Measurements from ENCODE around the gene NUPR2.
"Not testable (repeated sequence)": the region's sequence is repeated elsewhere in the genome, so short reads cannot be mapped to it uniquely, and the experiment has no call there.

The NUPR2 gene, protein sequence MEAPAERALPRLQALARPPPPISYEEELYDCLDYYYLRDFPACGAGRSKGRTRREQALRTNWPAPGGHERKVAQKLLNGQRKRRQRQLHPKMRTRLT

DNA sequence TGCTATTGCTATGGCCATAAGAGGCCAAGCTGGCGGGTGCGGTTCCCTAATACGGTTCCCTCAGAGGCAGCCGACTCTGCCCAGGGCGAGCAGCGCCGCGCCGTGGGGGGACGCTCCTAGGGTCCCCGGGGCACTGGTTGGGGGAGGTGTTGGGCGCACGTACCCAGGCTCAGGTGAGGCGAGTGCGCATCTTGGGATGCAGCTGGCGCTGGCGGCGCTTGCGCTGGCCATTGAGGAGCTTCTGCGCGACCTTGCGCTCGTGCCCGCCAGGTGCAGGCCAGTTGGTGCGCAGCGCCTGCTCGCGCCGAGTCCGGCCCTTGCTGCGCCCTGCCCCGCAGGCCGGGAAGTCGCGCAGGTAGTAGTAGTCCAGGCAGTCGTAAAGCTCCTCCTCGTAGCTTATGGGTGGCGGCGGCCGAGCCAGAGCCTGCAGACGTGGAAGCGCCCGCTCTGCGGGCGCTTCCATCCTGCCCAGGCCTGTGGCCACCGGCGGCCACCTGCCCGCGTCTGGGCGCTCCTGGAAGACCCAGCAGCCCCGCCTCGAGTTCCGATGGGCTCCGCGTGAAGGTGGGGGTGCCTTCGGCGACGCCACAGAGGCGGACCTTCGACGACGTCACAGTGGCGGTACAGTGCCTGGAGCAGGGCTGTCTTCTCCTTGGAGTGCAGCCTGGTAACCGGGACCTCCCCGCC lies at the start of gene NUPR2:
TSS of gene NUPR2 (minus strand) at position 566 of the 687 bp plus-strand sequence. CDS start at position 463, 103 bp downstream.
- no peak for DNase-seq

- no peak for DNase-seq
Measured at GRCh38 chr7:56157238-56157790, 41.1 kb upstream of the NUPR2 start.

GRCh38 chr7:56131062-56131461 lies 14.8 kb upstream of the NUPR2 start:
- not testable (repeated sequence) for DNase-seq

GRCh38 chr7:56127241-56127975 lies 11.2 kb upstream of the NUPR2 start:
- no peak for DNase-seq

- no peak for DNase-seq
Measured at GRCh38 chr7:56125831-56126230, 9.6 kb upstream of the NUPR2 start.

DNA sequence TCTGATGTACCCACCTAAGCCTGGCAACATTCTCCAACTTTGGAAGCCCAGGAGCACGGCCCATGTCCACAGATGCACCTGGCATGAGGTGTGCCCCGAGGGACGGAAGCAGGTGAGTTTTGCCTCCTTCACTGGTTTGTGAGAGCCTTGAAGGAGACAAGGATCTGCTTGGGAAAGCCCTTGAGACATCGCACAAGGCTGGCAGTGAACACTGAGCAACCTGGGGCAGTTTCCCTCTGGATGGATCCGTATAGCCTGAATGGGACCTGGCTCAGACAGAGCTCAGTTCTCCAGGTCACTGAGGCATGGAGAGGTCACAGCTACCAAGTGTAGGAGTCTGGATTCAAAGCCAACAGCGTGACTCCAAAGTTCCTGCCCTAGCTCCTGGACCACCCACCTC lies 8.8 kb upstream of the NUPR2 start:
- no peak for DNase-seq

GRCh38 chr7:56121440-56121839 lies 5.2 kb upstream of the NUPR2 start:
- no peak for DNase-seq

- not testable (repeated sequence) for DNase-seq
Measured at GRCh38 chr7:56112244-56112643, 4.0 kb downstream of the NUPR2 start.

DNA sequence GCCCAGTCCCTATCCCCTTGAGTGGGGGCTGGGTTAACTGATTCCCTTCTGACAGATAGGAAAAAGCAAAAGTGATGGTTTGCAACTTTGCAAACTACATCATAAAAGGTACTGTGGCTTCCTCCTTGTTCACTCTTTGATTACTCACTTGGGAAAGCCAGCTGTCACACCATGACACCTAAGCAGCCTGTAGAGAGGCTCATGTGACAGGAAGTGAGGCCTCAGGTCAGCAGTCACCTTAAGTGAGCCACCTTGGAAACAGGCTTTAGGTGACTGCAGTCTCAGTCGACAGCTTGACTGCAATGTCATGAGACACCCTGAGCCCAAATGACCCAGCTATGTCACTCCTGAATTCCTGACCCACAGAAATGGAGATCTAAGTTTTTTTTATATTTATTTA lies 5.6 kb downstream of the NUPR2 start:
- DNase-seq = no peak

GRCh38 chr7:56107954-56108258 lies 8.3 kb downstream of the NUPR2 start:
- no peak for DNase-seq

GRCh38 chr7:56106108-56107073 lies 9.8 kb downstream of the NUPR2 start, which contains the start of gene CHCHD2:
CHCHD2 (minus strand) TSS chr7:56106476; CDS start chr7:56106413, 63 bp downstream.
- peak; percentile 97 for DNase-seq

GRCh38 chr7:56105508-56105907 lies 10.7 kb downstream of the NUPR2 start:
- no peak for DNase-seq

DNA sequence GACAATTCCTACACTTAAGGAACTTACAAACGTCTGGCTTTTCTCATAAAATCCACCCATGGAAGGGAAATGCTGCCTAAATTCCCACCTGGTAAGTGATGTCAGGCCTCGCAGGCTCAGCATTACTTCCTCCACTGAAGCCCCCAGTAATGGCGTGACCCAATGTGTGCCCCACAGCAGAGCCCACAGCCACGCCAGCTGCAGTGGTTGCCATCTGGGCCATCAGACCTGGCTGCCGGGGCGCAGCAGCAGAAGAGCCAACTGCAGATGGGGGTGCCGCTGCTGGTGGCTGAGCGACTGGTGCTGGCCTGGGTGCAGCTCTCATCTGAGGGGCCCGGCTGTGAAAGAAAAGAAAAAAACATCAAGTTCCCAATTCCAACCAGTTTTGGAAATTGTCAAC lies 12.1 kb downstream of the NUPR2 start:
- DNase-seq = not testable (repeated sequence)

DNA sequence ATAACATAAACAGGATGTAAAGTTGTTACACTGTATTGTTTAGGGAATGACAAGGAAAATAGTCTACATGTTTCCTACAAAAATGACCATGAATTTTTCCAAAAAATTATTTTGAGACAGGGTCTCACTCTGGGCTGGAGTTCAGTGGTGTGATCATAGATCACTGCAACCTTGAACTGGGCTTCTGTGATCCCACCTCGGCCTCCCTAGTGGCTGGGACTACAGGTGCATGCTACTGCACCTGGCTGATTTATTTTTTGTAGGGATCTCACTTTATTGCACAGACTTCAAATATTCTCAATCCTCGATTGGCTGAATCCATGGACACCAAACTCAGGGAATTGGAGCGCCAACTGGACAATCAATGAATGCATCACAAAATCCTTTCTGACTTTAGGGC lies 16.6 kb downstream of the NUPR2 start:
- no peak for DNase-seq

GRCh38 chr7:56098187-56099008 lies 17.8 kb downstream of the NUPR2 start:
- DNase-seq = not testable (repeated sequence)

DNA sequence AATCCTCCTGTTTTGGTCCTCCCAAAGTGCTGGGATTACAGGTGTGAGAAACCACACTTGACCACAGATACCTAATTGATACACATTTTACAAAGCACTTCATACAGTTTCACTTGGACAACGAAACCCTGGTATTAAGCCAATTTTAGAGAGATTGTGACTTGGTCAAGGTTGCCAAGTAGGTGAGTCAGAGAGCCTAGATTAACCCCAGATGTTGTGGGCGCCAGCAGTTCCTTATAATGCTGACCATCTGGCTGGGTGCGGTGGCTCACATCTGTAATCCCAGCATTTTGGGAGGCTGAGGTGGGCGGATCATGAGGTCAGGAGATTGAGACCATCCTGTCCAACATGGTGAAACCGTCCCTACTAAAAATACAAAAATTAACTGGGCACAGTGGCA lies 18.5 kb downstream of the NUPR2 start:
- no peak for DNase-seq

- DNase-seq = no peak
Measured at GRCh38 chr7:56092789-56093531, 23.3 kb downstream of the NUPR2 start, which contains the start of gene PHKG1. PHKG1 (minus strand) TSS chr7:56092952; CDS start chr7:56088941, 4,011 bp downstream.

DNA sequence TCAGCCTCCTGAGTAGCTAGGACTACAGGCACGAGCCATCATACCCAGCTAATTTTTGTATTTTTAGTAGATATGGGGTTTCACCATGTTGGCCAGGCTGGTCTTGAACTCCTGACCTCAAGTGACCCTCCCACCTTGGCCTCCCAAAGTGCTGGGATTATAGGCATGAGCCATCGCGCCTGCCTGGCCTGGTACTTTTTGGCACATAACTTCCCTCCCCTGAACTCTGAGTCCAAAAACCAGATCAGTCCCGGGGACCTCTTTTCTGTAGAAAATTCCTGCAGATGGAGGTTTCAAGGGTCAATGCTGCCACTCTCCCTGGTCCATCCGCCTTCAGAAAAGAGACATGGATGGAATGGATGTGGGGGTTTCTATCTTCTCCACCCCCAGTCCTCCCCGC lies 23.8 kb downstream of the NUPR2 start:
- DNase-seq = not testable (repeated sequence)

DNA sequence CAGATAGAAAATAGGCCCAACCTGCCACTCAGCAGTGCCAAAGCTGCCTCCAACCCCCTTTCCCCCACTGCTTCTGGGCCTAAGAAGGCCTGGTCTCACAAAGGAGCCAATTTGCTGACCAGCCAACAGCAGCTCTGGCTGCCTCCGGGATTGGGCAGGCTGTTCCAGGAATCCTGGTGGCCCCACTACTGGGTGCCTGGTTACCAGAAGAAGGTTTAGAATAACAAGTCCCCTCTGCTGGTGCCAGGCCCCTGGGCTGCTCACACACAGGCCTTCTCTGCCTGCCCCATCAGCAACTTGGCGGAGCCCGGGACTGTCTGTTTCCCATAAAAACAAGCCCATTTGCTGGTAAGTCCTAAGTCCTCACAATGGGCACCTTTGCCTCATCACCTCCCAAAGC lies 24.6 kb downstream of the NUPR2 start:
- no peak for DNase-seq

DNA sequence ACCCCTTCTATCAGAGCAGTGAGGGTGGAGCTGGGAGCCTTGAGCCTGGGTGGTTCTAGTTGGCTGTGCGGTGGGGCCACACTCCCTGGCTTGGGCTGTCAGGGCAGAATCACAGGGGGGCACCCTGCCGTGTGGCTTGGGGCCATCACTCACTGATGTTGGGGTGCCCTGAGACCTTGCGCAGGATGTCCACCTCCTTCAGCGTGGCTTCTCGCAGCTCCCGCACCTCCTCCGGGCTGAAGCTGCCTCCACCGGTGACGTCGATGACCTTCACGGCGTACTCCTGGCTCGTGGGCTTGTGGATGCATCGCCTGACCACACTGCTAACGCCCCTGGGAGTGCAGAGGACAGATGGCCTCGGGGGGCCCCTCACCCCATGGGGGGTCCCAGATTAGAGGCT lies 28.8 kb downstream of the NUPR2 start:
- DNase-seq = no peak

DNA sequence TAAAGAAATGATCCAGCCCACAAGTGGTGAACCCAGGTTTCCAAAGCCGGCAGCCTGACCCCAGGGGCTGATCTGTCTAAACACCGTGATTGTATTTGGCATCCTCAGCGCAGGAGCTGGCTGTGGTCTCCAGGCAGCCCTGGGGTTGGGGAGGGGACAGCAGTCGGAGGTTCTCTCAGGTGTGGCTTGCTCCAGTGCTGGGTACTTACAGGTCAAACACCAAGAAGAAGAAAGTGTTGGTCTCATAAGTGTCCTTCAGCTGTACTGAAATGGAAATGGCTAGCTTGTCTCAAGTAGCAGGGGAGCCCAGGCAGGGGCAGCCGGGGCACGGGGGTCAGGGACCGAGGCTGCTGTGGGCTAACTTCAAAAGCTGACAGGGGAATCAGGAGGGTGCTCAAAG lies 29.5 kb downstream of the NUPR2 start:
- DNase-seq = no peak
